Measurements from ENCODE around the gene KIF22. TPM values are rescaled to one million over a fixed set of nuclear protein-coding genes. Genes with fewer than 3 reads are reported as not detected.
"Not testable (repeated sequence)": the region's sequence is repeated elsewhere in the genome, so short reads cannot be mapped to it uniquely, and the experiment has no call there.

Gene KIF22
- total and polyA plus RNA-seq, 9 of the 15 experiments (the other 6 are each of a cell fraction or from before 2014, with no cell fraction given), result 8.7 to 232 (median 131) TPM

- peak; percentile 81; the same call in 1 of the 2 replicates for TF ChIP-seq HOMEZ (CRISPR knock-in tag; IDR thresholded peaks at IDR 0.05)
- TF ChIP-seq ZNF75A (CRISPR knock-in tag; IDR thresholded peaks at IDR 0.05), result peak; percentile 74; the same call in 1 of the 2 replicates
- peak; percentile 95 for TF ChIP-seq SMAD3 (CRISPR knock-in tag; conservative IDR thresholded peaks at IDR 0.05)
- TF ChIP-seq MEIS2 (IDR thresholded peaks at IDR 0.05; ENCODE audit: partially characterized antibody), result peak; percentile 41
- TF ChIP-seq CLOCK (CRISPR knock-in tag; IDR thresholded peaks at IDR 0.05; ENCODE audit: borderline replicate concordance), result peak; percentile 67; the same call in 1 of the 2 replicates
- TF ChIP-seq DDX20 (tag; IDR thresholded peaks at IDR 0.05; ENCODE audit: low read depth), result peak; percentile 98
- TF ChIP-seq PATZ1 (CRISPR knock-in tag; IDR thresholded peaks at IDR 0.05; ENCODE audit: borderline replicate concordance), result peak; percentile 72; the same call in 1 of the 2 replicates
- peak; percentile 85 for TF ChIP-seq SMAD4 (CRISPR knock-in tag; conservative IDR thresholded peaks at IDR 0.05)
- peak; percentile 81 for TF ChIP-seq MECOM (CRISPR knock-in tag; IDR thresholded peaks at IDR 0.05)
- TF ChIP-seq ZNF583 (CRISPR knock-in tag; IDR thresholded peaks at IDR 0.05), result peak; percentile 94
- peak; percentile 88 for TF ChIP-seq NFXL1 (CRISPR knock-in tag; IDR thresholded peaks at IDR 0.05)
- TF ChIP-seq HDAC1 (IDR thresholded peaks at IDR 0.05), result peak in 1 of 2 experiments; percentile 71; a peak in 2 of 4 replicates
- peak; percentile 88 for TF ChIP-seq BCL6 (CRISPR knock-in tag; IDR thresholded peaks at IDR 0.05)
- peak; percentile 87; the same call in 1 of the 2 replicates for TF ChIP-seq PHTF2 (CRISPR knock-in tag; IDR thresholded peaks at IDR 0.05)
- TF ChIP-seq SOX6 (IDR thresholded peaks at IDR 0.05), result peak; percentile 77
- not testable (repeated sequence) for TF ChIP-seq ATF1 (CRISPR knock-in tag; IDR thresholded peaks at IDR 0.05)
- TF ChIP-seq ATF1 (tag; IDR thresholded peaks at IDR 0.05), result peak; percentile 81
- 0 out of 2 replicates have a peak, but pooled peaks have one; percentile 32 for TF ChIP-seq MAFG (tag; conservative IDR thresholded peaks at IDR 0.05)
- 0 out of 2 replicates have a peak, but pooled peaks have one; percentile 42 for TF ChIP-seq HBP1 (CRISPR knock-in tag; IDR thresholded peaks at IDR 0.05)
These were observed 7.2 kb upstream of the KIF22 start (continued) for GRCh38 chr16:29783094-29783953.

Measured in K562 (cell line).